ENCODE data around the gene RLN3.

DNA sequence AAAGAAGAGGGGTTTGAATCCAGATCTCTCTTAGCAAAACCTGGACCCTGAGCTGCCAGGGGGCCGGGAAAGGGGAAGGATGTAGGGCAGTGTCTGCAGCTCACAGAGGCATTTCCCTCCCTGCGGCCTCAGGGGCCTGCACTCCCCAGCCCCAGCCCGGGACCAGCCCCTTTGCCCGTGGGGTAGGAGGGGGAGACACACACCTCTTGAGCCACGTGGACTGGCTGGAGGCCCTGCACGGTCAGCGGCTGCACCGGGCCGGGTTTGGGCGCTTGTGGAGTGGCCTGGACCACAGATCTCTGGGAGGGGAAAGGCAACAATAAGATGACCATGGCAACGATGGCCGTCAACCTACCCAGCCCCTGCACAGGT is 48.7 kb upstream of the RLN3 start:
- TF ChIP-seq, protein P1, sequence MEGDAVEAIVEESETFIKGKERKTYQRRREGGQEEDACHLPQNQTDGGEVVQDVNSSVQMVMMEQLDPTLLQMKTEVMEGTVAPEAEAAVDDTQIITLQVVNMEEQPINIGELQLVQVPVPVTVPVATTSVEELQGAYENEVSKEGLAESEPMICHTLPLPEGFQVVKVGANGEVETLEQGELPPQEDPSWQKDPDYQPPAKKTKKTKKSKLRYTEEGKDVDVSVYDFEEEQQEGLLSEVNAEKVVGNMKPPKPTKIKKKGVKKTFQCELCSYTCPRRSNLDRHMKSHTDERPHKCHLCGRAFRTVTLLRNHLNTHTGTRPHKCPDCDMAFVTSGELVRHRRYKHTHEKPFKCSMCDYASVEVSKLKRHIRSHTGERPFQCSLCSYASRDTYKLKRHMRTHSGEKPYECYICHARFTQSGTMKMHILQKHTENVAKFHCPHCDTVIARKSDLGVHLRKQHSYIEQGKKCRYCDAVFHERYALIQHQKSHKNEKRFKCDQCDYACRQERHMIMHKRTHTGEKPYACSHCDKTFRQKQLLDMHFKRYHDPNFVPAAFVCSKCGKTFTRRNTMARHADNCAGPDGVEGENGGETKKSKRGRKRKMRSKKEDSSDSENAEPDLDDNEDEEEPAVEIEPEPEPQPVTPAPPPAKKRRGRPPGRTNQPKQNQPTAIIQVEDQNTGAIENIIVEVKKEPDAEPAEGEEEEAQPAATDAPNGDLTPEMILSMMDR (IDR thresholded peaks at IDR 0.05): no peak
- TF ChIP-seq EP300 (IDR thresholded peaks at IDR 0.05): no peak
- TF ChIP-seq POLR2A (IDR thresholded peaks at IDR 0.05): no peak
- no peak for TF ChIP-seq POLR2AphosphoS5 (IDR thresholded peaks at IDR 0.05)
